GM19193 (cell line): ENCODE results near the gene KLHL30.

ENCODE experiments used
- POLR2A ChIP-seq: IDR thresholded peaks from 4 replicates; pipeline ENCODE4 v1.6.1; 2011; ENCODE audit not compliant: insufficient read depth, insufficient read length; ENCODE audit errors: extremely low read depth

The KLHL30 gene

DNA sequence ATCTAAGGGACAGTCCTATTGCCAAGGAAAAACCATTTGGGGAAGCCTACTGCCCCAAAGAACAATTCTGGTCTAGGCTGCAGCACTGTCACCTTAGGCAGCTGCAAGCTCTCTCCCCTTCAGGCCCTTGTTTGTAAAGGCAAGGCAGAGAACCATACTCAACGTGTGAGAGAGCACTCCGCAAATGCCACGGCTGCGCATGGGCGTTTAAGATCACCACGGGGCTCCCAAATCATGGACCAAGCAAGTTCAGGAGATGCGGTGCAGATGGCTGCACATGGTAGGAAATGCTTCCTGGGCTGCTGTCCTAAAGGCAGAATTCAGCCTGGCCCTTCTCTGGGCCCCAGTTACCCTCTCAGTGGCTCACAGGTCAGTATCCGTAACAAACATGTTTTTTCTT is 35.8 kb downstream of the KLHL30 start:
- TF ChIP-seq POLR2A = no peak

DNA sequence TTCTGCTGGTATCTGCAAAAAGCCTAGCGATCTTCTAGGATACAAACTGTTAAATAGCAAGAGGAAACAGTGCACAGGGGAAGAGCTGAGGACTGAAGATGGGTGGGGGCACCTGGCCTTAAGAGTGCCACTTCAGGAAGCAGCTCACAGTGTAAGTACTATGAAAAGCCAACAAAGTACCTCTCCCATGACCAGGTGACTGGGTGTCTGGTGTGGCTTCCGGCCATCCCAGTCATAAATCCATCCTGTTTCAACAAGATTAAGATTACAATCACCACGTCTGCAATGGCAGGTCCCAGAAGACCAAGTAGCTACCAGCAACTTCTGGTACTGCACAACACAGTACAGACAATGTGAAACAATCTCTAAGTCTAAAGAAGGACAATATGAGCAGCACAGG is 36.2 kb downstream of the KLHL30 start:
- TF ChIP-seq POLR2A = no peak

DNA sequence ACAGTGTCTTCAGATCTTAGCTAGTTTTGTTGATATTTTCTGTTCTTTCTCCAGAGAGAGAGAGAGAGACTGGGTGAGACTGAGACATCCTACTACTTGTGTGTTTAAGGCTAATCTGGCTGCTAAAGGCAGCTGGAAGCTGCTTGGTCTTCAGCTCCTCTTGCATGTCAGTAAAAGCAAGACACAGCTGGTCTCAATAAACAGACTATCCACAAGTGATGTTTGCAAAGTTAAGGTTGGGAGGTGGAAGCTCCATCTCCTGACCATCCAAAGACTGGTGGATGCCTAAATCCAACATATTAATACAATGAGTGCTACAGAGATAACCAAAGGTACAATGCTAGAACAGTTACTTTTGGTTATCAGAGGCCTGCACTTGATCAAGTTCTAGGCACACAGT is 38.1 kb downstream of the KLHL30 start:
- TF ChIP-seq POLR2A = no peak

DNA sequence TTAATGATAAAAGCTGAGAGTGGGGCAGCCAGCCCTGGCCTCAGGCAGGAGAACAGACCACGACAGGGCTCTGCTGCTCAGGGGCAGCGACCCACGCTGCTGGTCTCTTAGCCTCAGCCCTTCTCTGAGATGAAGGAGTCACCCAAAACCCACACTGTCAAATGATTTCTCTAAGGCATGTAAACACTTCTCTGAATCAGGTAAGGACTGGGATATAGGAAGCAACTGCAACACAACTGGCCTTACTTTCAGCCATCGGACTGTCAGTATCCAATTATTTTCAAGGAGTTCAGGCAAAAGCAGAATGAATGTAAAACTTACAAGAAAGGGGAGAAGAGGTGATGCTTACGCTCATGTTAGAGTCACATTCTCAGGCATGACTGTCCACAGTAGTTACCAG is 42.1 kb downstream of the KLHL30 start:
- TF ChIP-seq POLR2A = no peak

DNA sequence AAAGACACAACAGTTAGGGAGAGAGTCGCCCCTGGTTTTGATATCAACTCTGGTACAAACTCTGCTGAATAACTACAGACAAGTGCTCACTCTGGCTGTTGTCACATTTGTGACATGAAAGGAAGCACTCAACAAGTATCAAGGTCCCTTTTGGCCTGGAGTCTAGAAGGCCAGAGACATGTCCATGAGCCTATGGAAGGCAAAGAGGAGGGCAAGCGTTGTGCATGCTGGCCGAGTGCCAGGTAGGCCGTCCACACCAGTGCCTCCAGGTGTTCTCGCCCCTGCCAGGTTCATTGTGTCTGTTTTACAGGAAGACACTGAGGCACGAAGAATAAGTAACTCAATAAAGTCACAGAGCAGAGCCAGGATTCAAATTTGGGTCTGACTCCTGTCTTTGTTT is 43.9 kb downstream of the KLHL30 start:
- TF ChIP-seq POLR2A = no peak

DNA sequence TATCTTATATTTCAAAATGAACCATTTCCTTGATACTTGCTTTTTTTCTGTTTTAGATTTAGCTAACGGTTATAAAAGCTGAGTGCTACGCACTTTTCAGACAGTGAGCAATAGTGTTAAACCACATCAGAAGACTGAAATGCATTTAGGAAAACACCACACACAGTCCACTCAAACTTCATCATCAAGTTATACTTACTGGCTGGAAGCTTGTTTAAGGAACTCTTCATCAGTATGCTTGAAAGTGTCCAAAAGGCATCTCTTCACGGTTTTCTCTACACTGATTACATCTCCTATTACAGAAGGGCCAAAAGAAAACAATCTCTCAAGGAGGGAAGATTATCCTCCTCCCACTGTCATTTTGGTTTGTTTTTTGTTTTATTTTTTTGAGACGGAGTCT is 45.4 kb downstream of the KLHL30 start:
- no peak for TF ChIP-seq POLR2A

DNA sequence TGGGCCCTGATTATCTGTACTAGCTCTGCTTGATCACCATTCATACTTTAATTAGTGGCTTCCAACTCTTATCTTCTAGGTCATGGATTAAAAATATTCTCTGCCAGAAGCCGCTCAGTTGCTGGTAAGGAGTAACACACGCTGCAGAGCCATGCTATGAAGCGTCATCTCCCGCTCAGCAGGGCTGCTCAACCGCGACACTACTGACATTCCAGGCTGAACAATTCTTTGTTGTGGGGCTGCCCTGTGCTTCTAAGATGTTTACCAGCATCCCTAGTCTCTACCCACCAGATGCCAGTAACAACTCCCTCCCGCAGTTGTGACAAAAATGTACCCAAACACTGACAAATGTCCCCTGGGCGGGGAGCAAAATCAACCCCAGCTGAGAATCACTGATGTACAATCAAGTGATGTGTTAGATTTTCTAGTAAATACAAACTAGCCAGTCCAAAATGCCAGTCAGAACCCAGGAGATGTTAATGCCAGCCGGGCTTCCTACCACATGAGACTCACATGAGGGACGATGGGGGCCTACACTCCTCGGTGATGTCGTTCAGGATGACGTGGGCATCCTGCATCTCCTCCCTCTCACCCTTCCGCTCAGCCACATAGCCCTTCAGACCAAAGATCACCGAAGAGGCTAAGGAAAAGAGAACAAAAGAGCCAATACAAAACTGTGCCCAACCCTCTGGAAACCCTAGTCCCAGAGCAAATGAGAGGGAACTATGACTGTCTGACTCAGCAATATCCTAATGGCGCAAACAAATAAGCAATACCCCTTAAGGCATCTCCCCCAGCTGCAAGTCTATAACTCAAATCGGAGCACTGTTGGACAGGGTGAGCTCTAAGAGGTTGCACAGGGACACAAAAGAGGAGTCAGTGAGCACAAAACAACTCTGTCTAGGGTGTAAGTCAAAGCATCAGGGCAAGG is 49.4 kb downstream of the KLHL30 start:
- no peak for TF ChIP-seq POLR2A

DNA sequence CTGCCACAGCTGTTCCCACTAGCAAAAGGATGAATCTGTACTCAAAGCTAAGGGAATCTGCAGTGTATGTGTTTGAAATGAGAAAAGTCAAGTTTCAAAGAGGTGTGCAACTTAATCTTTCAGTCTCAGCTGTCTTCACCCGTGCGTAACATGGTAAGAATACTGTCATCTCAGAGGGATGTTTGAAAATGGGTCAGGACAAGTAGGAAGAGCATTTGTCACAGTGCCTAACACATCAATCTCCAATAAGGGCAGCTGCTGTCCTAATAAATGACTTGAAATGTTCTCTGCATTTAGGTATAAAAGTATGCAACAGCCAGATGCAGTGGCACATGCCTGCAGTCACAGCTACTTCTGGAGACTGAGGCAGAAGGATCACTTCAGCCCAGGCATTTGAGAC is 52.0 kb downstream of the KLHL30 start:
- TF ChIP-seq POLR2A = no peak
